DMS153 (cell line): ENCODE results near the gene IGFN1.

ENCODE experiments used
- DNase-seq: peaks from one replicate; lab custom pipeline; 2025; lab: John Stamatoyannopoulos, UW

IGFN1 gene

GRCh38 chr1:201265756-201266155 is 75.1 kb downstream of the IGFN1 start:
- DNase-seq = no peak

GRCh38 chr1:201266276-201266675 is 75.7 kb downstream of the IGFN1 start:
- no peak for DNase-seq

GRCh38 chr1:201266774-201267173 is 76.2 kb downstream of the IGFN1 start:
- peak; percentile 16 for DNase-seq

- DNase-seq = no peak
Measured at GRCh38 chr1:201267481-201268229, 77.0 kb downstream of the IGFN1 start.

- DNase-seq = peak; percentile 9
Measured at GRCh38 chr1:201268604-201269151, 78.1 kb downstream of the IGFN1 start.

- no peak for DNase-seq
Measured at GRCh38 chr1:201269281-201269680, 78.7 kb downstream of the IGFN1 start.

- DNase-seq = no peak
Measured at GRCh38 chr1:201269900-201270410, 79.3 kb downstream of the IGFN1 start.

- DNase-seq = no peak
Measured at GRCh38 chr1:201270616-201271390, 80.2 kb downstream of the IGFN1 start.

- DNase-seq = no peak
Measured at GRCh38 chr1:201272799-201273198, 82.2 kb downstream of the IGFN1 start.

DNA sequence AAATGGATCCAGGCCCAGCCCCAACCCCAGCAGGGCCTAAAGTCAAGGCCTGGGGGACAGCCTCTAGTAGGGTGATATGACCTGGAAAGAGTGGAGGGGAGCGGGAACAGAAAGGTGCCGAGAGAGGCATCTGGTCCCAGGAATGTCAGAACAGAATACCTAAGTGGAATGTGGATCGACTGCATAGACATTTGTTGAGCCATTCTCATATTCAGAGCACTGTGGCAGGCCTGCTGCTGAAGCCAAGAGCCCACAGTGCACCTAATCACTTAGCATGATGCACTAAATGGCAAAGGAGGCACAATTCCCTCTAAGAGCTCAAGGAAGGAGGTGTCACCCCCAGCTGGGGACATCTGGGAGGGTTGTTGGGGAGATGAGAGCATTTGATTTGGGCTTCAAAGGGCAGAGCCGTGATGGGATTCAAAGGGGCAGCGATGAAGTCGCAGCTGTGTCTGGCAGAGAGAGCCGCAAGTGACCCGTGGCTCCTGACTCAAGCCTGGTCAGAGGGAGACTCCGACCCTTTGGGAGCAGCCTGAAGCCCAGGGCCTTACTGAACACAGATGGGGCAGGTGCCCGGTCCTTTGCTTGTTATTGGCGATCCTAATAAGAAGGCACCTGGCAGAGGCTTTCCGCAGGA is 84.1 kb downstream of the IGFN1 start:
- DNase-seq = no peak

GRCh38 chr1:201275253-201275666 is 84.6 kb downstream of the IGFN1 start:
- DNase-seq = peak; percentile 84

DNA sequence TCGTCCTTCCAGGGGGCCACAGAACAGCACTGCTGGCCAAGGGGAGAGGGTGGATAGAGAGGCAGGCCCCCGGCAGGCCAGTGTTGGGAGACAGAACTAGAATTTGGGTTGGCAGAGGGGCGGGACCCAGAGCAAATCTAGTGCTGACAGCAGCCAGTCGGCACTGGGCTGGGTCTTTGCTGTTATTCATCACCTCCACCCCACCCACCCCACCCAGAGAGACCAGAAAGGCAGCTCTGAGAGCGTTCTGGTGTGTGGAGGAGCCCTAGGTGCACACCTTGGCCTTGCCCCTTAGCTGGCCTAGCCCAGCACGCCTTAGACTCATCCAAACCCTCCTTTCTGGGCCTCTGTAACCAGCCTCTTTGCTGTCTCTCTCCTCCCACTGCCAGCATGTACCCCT is 86.3 kb downstream of the IGFN1 start:
- DNase-seq = no peak

DNA sequence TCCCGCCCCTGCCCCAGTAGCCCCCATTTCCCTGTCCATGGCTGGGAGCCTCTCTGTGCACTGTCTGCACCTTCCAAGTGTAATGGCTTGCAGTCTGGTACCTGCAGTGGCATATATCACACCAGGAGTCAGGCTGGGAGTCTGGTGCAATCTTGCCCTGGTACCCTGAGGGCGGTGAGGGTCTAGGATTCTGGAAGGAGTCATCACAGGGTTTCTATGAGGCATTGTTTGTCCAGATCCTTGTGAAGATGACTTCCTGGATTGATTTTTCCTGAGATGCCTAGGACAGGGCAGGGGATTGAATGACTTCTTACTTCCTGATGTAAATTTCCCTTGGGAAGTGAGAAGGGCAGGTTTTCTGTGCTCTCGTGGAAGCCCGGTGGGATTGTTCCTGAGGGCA is 86.8 kb downstream of the IGFN1 start:
- DNase-seq = no peak
